K562 (cell line): ENCODE data around the gene RNF215.

Source experiments
- CAMTA2 ChIP-seq: fragments of 250-450 bp; sonication (Bioruptor Pico); conservative IDR thresholded peaks from 2 replicates; pipeline ENCODE4 v1.5.1; 2022
- FOS ChIP-seq: IDR thresholded peaks from 3 replicates; pipeline ENCODE4 v1.6.1; 2011; ENCODE audit not compliant: insufficient read length; ENCODE audit errors: extremely low read depth
- FOXJ2 ChIP-seq: fragments of 200-800 bp; sonication (Bioruptor generic); IDR thresholded peaks from 2 replicates; pipeline ENCODE4 v1.6.1; 2016; ENCODE audit warnings: missing genetic modification characterization, missing compliant biosample characterization
- JUND ChIP-seq, 2 experiments: IDR thresholded peaks; 2 replicates in 1 of 2; 3 replicates in 1 of 2; pipeline ENCODE4 v1.6.1; 2011; ENCODE audit warnings: borderline replicate concordance in 2 of 2, low read depth in 2 of 2, low read length in 2 of 2, improper control_type of control experiment in 1 of 2, missing biosample characterization in 1 of 2, missing genetic modification characterization in 1 of 2, missing genetic modification reagents in 1 of 2
- UBTF ChIP-seq, 2 experiments: IDR thresholded peaks; 2 replicates each; pipeline ENCODE4 v1.6.1; 2012; ENCODE audit warnings: improper control_type of control experiment in 2 of 2, low read depth in 2 of 2, low read length in 2 of 2, borderline replicate concordance in 1 of 2
- USF1 ChIP-seq: sonication (generic); formaldehyde crosslinking; IDR thresholded peaks from 2 replicates; pipeline ENCODE4 v1.9.0; 2022; ENCODE audit warnings: mild to moderate bottlenecking, missing genetic modification reagents
- TF ChIP-seq, protein P1 (sequence below), 3 experiments: fragments of 200-800 bp in 1 of 3; fragments of 250-450 bp in 1 of 3; fragments of 450-650 bp in 1 of 3; sonication (Bioruptor Pico) in 1 of 3; sonication (Bioruptor generic) in 1 of 3; formaldehyde crosslinking in 1 of 3; IDR thresholded peaks; 2 replicates each; pipeline versions ENCODE4 v1.6.1 to v1.8.0; 2016 to 2022; ENCODE audit warnings: mild to moderate bottlenecking in 2 of 3, missing genetic modification characterization in 2 of 3, missing compliant biosample characterization in 1 of 3, moderate library complexity in 1 of 3
- TF ChIP-seq, protein P2 (sequence below), 3 experiments: IDR thresholded peaks in 2 of 3; conservative IDR thresholded peaks in 1 of 3; 2 replicates each; pipeline ENCODE4 v1.5.1; 2011 to 2012; ENCODE audit warnings: low read length in 3 of 3, mild to moderate bottlenecking in 3 of 3, control low read depth in 2 of 3, improper control_type of control experiment in 1 of 3, inconsistent platforms in 1 of 3, low read depth in 1 of 3, mixed read lengths in 1 of 3, moderate library complexity in 1 of 3; ENCODE audit not compliant: insufficient read depth in 2 of 3

GRCh38 chr22:30361916-30362650, 25.1 kb downstream of the RNF215 start:
- TF ChIP-seq FOS (no peak), UBTF (IDR thresholded peaks at IDR 0.05; ENCODE audit: borderline replicate concordance in 1 of 2, low read depth in 2 of 2, low read length in 2 of 2) (no peak), USF1 (CRISPR knock-in tag) (no peak), JUND (IDR thresholded peaks at IDR 0.05; ENCODE audit: borderline replicate concordance, low read depth, low read length) (no peak), JUND (tag; IDR thresholded peaks at IDR 0.05; ENCODE audit: borderline replicate concordance, low read depth, low read length) (no peak), FOXJ2 (tag) (no peak), CAMTA2 (no peak)
- TF ChIP-seq, protein P1, sequence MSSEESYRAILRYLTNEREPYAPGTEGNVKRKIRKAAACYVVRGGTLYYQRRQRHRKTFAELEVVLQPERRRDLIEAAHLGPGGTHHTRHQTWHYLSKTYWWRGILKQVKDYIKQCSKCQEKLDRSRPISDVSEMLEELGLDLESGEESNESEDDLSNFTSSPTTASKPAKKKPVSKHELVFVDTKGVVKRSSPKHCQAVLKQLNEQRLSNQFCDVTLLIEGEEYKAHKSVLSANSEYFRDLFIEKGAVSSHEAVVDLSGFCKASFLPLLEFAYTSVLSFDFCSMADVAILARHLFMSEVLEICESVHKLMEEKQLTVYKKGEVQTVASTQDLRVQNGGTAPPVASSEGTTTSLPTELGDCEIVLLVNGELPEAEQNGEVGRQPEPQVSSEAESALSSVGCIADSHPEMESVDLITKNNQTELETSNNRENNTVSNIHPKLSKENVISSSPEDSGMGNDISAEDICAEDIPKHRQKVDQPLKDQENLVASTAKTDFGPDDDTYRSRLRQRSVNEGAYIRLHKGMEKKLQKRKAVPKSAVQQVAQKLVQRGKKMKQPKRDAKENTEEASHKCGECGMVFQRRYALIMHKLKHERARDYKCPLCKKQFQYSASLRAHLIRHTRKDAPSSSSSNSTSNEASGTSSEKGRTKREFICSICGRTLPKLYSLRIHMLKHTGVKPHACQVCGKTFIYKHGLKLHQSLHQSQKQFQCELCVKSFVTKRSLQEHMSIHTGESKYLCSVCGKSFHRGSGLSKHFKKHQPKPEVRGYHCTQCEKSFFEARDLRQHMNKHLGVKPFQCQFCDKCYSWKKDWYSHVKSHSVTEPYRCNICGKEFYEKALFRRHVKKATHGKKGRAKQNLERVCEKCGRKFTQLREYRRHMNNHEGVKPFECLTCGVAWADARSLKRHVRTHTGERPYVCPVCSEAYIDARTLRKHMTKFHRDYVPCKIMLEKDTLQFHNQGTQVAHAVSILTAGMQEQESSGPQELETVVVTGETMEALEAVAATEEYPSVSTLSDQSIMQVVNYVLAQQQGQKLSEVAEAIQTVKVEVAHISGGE (CRISPR knock-in tag; IDR thresholded peaks at IDR 0.05) = no peak
- TF ChIP-seq, protein P2, sequence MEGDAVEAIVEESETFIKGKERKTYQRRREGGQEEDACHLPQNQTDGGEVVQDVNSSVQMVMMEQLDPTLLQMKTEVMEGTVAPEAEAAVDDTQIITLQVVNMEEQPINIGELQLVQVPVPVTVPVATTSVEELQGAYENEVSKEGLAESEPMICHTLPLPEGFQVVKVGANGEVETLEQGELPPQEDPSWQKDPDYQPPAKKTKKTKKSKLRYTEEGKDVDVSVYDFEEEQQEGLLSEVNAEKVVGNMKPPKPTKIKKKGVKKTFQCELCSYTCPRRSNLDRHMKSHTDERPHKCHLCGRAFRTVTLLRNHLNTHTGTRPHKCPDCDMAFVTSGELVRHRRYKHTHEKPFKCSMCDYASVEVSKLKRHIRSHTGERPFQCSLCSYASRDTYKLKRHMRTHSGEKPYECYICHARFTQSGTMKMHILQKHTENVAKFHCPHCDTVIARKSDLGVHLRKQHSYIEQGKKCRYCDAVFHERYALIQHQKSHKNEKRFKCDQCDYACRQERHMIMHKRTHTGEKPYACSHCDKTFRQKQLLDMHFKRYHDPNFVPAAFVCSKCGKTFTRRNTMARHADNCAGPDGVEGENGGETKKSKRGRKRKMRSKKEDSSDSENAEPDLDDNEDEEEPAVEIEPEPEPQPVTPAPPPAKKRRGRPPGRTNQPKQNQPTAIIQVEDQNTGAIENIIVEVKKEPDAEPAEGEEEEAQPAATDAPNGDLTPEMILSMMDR (IDR thresholded peaks at IDR 0.05 in 2 of 3, conservative IDR thresholded peaks at IDR 0.05 in 1 of 3; ENCODE audit: insufficient read depth in 2 of 3, low read depth in 1 of 3, low read length in 3 of 3) = no peak
